NCI-H2029 treated with DMSO at 0.1 percent for 48 hours (cell line): ENCODE results near the gene P3H3.

ENCODE experiments used
- DNase-seq: peaks from one replicate; lab custom pipeline; 2025; lab: John Stamatoyannopoulos, UW

P3H3 gene

GRCh38 chr12:6826734-6827436, 1.3 kb upstream of the P3H3 start:
- no peak for DNase-seq

- peak; percentile 9 for DNase-seq
Observed at GRCh38 chr12:6827437-6827911, 733 bp upstream of the P3H3 start.

- no peak for DNase-seq
Observed at GRCh38 chr12:6828781-6829535, 751 bp downstream of the P3H3 start.

- DNase-seq, result no peak
Observed at GRCh38 chr12:6829536-6830220, 1.5 kb downstream of the P3H3 start.

GRCh38 chr12:6830286-6830890, 2.2 kb downstream of the P3H3 start:
- DNase-seq, result no peak

GRCh38 chr12:6830999-6831398, 2.8 kb downstream of the P3H3 start:
- DNase-seq, result no peak

GRCh38 chr12:6831450-6831995, 3.3 kb downstream of the P3H3 start:
- DNase-seq, result no peak

GRCh38 chr12:6832125-6832524, 3.9 kb downstream of the P3H3 start:
- no peak for DNase-seq

GRCh38 chr12:6833189-6833890, 5.1 kb downstream of the P3H3 start:
- DNase-seq, result no peak

- DNase-seq, result no peak
Observed at GRCh38 chr12:6834254-6834653, 6.0 kb downstream of the P3H3 start.

GRCh38 chr12:6834873-6835272, 6.7 kb downstream of the P3H3 start:
- DNase-seq, result no peak

GRCh38 chr12:6836851-6837250, 8.6 kb downstream of the P3H3 start:
- no peak for DNase-seq

- DNase-seq, result no peak
Observed at GRCh38 chr12:6837370-6838060, 9.3 kb downstream of the P3H3 start.

GRCh38 chr12:6838854-6839253, 10.6 kb downstream of the P3H3 start:
- no peak for DNase-seq

- no peak for DNase-seq
Observed at GRCh38 chr12:6839482-6840201, 11.4 kb downstream of the P3H3 start.

GRCh38 chr12:6840330-6840729, 12.1 kb downstream of the P3H3 start:
- DNase-seq, result no peak

- no peak for DNase-seq
Observed at GRCh38 chr12:6840761-6841515, 12.7 kb downstream of the P3H3 start, which contains the start of gene GNB3. GNB3 (plus strand) TSS chr12:6840925; CDS start chr12:6841288, 363 bp downstream.

- no peak for DNase-seq
Observed at GRCh38 chr12:6842075-6842474, 13.9 kb downstream of the P3H3 start.
